Neutrophil (primary cell): Measurements from ENCODE around the gene FAM124A.
"Not testable (repeated sequence)": the region's sequence is repeated elsewhere in the genome, so short reads cannot be mapped to it uniquely, and the experiment has no call there.

Experiments
- H3K27ac ChIP-seq: fragments of 200-600 bp; sonication (generic); 2 replicates; pipeline ENCODE4 v1.5.1; 2016; ENCODE audit warnings: mild to moderate bottlenecking, moderate library complexity
- H3K27me3 ChIP-seq: fragments of 200-600 bp; sonication (generic); 2 replicates; pipeline ENCODE4 v1.6.0; 2016; ENCODE audit warnings: mild to moderate bottlenecking
- H3K36me3 ChIP-seq: fragments of 200-600 bp; sonication (generic); 2 replicates; pipeline ENCODE4 v1.5.1; 2017
- H3K4me1 ChIP-seq, 2 experiments: fragments of 200-600 bp in 1 of 2; sonication (generic) in 1 of 2; 1 replicate in 1 of 2; 2 replicates in 1 of 2; pipeline versions ENCODE4 v1.5.1 to v1.6.1; 2013 to 2016; ENCODE audit warnings: low read depth in 1 of 2, low read length in 1 of 2, mild to moderate bottlenecking in 1 of 2, moderate library complexity in 1 of 2; ENCODE audit not compliant: control insufficient read depth in 1 of 2, insufficient read depth in 1 of 2
- H3K4me3 ChIP-seq, 2 experiments: fragments of 200-600 bp in 1 of 2; sonication (generic) in 1 of 2; 1 replicate in 1 of 2; 2 replicates in 1 of 2; pipeline ENCODE4 v1.5.1; 2013 to 2016; ENCODE audit warnings: low read depth in 1 of 2, low read length in 1 of 2, mild to moderate bottlenecking in 1 of 2, moderate library complexity in 1 of 2
- H3K9me3 ChIP-seq: fragments of 200-600 bp; sonication (generic); 2 replicates; pipeline ENCODE4 v1.5.1; 2016
- TF ChIP-seq, protein P1 (sequence below): fragments of 200-600 bp; sonication (generic); IDR thresholded peaks from 2 replicates; pipeline ENCODE4 v1.5.1; 2016; ENCODE audit warnings: antibody characterized with exemption

The FAM124A gene

DNA sequence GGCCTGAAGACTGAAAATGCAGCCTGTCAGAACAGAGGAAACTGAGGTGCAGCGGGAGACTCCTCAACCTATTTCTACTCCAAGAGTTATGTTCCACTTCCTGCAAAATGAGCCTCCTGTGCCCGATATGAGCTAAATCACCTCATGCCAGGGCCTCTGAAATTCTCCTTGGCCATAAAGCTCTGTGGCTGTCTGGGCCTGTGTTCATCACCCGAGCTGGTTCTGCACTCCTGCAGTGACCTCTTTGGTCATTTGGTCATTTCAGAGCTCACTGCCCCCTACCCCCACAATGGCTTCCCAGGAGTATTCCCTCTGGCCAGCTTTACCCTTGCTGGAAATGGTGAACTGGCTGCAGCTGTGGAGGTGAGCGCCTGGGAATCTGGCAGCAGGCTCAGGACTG lies 65.6 kb downstream of the FAM124A start:
- Histone ChIP-seq H3K27ac (no peak overlapping the region), H3K4me1 (no peaks in the 10 kb centered on the region), H3K36me3 (no peaks in the 10 kb centered on the region), H3K4me3 (no peak overlapping the region), H3K9me3 (no peaks in the 10 kb centered on the region), H3K27me3 (no peaks in the 10 kb centered on the region)
- TF ChIP-seq, protein P1, sequence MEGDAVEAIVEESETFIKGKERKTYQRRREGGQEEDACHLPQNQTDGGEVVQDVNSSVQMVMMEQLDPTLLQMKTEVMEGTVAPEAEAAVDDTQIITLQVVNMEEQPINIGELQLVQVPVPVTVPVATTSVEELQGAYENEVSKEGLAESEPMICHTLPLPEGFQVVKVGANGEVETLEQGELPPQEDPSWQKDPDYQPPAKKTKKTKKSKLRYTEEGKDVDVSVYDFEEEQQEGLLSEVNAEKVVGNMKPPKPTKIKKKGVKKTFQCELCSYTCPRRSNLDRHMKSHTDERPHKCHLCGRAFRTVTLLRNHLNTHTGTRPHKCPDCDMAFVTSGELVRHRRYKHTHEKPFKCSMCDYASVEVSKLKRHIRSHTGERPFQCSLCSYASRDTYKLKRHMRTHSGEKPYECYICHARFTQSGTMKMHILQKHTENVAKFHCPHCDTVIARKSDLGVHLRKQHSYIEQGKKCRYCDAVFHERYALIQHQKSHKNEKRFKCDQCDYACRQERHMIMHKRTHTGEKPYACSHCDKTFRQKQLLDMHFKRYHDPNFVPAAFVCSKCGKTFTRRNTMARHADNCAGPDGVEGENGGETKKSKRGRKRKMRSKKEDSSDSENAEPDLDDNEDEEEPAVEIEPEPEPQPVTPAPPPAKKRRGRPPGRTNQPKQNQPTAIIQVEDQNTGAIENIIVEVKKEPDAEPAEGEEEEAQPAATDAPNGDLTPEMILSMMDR = no peak

DNA sequence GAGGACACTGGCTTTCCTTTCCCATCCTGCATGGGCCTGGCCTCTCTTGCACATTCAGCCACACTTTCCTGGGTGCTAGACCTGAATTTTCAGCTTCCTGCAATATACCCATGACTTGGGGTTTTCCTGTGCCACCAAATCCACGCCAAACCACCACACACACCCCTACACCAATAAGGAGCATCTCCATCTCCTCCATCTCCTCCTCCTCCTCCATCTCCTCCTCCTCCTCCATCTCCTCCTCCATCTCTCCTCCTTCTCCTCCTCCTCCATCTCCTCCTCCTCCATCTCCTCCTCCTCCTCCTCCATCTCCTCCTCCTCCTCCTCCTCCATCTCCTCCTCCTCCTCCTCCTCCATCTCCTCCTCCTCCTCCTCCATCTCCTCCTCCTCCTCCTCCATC lies 66.1 kb downstream of the FAM124A start:
- H3K4me1 ChIP-seq, H3K27ac ChIP-seq, H3K9me3 ChIP-seq, H3K4me3 ChIP-seq, H3K36me3 ChIP-seq, H3K27me3 ChIP-seq: not testable (repeated sequence)

DNA sequence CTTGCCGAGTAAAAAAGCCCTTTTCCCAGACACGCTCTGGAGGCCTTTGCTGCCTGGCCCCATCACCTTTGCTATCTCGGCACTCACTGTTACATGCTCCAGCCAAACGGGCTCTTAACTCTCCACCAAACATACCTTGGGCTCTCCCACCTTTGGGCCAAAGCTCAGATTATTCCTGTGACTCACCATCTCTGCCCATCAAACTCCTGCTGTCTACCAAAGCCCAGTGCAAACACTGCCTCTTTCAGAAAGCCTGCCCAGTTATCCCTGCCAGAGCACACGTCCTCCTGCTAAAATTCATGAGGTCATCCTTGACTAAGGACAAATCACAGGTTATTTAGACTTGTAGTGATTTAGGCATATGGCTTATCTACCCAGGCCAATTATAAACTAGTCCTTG lies 69.1 kb downstream of the FAM124A start:
- H3K36me3 ChIP-seq = no peaks in the 10 kb centered on the region
- no peaks in the 10 kb centered on the region for H3K4me1 ChIP-seq
- TF ChIP-seq, protein P1 = no peak

DNA sequence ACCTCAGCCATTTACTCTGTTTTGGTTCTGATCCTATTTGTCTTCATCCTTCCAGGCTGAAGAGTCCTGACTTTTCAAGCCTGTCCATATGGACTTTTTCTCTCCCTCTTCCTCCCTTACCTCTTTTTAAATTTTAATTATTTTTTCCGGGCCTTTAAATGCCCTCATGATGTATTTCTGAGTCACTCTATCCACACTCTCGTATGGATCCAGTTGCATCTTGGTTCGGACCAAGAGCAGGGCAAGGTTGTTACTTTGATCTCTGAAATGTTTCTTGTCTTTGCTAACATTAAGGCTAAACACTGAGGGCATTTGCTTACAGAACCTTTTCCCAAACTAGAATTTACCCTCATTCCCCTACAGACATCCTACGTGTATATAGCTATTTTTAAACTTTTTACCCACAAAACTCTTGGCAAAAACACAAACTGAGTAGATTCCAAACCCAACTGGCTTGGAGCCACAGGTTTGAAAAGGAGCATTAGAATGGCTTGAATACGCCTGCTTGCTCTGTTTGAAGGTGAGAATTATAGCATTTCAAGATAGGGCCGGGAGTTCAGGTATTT lies 69.9 kb downstream of the FAM124A start:
- TF ChIP-seq, protein P1 = no peak
- Histone ChIP-seq H3K4me1 (no peaks in the 10 kb centered on the region), H3K4me3 (no peak overlapping the region), H3K36me3 (no peaks in the 10 kb centered on the region), H3K27me3 (no peaks in the 10 kb centered on the region), H3K27ac (no peak overlapping the region), H3K9me3 (no peaks in the 10 kb centered on the region)

More for the DNA sequence above, 69.1 kb downstream of the FAM124A start:
- Histone ChIP-seq H3K27me3 (no peaks in the 10 kb centered on the region), H3K4me3 (no peak overlapping the region), H3K27ac (no peak overlapping the region), H3K9me3 (no peaks in the 10 kb centered on the region)

DNA sequence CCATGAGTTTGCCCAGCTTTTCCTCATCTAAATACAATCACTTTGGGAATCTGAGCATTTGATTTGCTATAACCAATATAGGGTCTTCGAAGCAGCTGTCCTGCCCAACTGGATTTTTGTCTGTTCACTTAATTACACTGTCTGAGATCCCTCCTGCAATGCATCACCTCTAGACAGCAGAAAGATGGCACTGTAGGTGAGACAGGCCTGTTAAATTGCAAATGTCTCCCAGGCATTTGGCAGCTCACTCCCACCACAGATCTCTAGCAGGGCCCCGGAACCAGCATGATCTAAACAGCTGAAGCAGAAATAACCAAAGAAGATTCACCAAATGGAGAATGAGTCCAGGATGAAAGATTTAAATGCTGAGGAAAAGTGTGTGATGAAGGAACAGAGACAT lies 75.4 kb downstream of the FAM124A start:
- Histone ChIP-seq H3K27ac (no peak overlapping the region), H3K9me3 (no peaks in the 10 kb centered on the region), H3K36me3 (no peaks in the 10 kb centered on the region), H3K27me3 (no peaks in the 10 kb centered on the region), H3K4me3 (no peak overlapping the region), H3K4me1 (no peaks in the 10 kb centered on the region)
- TF ChIP-seq, protein P1 = no peak

DNA sequence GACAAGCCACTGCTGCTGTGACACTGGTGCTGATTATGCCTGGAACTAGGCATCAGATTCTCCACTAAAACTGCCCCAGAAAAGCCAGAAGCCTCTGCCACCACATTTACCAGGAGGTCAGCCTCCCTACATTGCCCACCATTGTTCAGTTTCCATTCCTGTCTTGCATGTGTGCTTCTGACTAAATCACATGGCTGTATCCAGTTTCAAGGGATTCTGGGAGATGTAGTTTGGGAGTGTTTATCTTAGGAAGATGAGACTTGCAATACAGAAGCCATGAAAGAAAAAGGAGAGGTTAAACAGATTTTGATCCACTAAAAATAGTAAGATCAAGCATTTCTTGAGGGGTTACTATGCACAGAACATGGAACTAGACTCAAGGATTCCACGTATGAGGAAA lies 76.6 kb downstream of the FAM124A start:
- no peaks in the 10 kb centered on the region for H3K36me3 ChIP-seq
- no peak overlapping the region for H3K27ac ChIP-seq
- TF ChIP-seq, protein P1 = no peak
- no peaks in the 10 kb centered on the region for H3K4me1 ChIP-seq
- no peak overlapping the region for H3K4me3 ChIP-seq
- no peaks in the 10 kb centered on the region for H3K9me3 ChIP-seq
- no peaks in the 10 kb centered on the region for H3K27me3 ChIP-seq
